ENCODE results near the gene ASCL1.

The ASCL1 gene

DNA sequence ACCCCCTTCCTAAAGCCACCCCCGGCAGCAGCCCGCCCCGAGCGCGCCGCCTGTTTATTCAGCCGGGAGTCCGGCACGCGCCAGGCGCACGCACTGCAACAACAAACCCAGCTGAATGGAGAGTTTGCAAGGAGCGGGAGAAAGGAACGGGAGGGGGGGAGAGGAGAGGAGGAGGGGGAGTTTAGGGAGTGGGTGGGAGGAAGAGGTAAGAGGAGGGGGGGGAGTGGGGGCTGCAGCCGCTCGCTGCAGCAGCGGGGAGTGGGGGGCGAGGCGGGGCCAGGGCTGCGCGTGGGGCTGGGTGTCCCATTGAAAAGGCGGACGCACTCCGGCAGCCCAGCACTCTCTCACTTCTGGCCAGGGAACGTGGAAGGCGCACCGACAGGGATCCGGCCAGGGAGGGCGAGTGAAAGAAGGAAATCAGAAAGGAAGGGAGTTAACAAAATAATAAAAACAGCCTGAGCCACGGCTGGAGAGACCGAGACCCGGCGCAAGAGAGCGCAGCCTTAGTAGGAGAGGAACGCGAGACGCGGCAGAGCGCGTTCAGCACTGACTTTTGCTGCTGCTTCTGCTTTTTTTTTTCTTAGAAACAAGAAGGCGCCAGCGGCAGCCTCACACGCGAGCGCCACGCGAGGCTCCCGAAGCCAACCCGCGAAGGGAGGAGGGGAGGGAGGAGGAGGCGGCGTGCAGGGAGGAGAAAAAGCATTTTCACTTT lies at the start of gene ASCL1:
ASCL1 (plus strand) TSS at position 336 of the 712 bp plus-strand sequence. CDS start 571 bp downstream, outside the sequence.
- DNase-seq (ENCODE audit: insufficient read length, low spot score): no peak
- no peak for FAIRE-seq
- no peak for TF ChIP-seq POLR2A (IDR thresholded peaks at IDR 0.05; ENCODE audit: low read depth, low read length)

DNA sequence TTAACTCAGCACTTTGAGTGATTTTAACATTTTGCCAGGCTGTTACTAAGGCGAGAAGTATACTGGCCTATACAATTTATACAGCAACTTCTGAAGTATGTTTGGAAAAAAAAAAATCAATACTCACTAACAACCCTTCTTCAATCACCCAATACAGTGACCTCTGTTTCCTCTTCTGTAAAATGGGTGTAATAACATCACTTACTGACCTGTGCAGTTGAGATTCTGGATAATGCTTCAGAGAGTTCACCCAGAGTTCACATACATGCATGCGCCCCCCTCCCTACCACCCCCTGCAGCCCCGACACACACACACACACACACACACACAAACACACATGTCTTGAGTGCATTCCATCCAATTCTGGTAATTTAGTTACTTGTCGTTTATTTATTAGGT lies 49.6 kb upstream of the ASCL1 start:
- no peak for FAIRE-seq

DNA sequence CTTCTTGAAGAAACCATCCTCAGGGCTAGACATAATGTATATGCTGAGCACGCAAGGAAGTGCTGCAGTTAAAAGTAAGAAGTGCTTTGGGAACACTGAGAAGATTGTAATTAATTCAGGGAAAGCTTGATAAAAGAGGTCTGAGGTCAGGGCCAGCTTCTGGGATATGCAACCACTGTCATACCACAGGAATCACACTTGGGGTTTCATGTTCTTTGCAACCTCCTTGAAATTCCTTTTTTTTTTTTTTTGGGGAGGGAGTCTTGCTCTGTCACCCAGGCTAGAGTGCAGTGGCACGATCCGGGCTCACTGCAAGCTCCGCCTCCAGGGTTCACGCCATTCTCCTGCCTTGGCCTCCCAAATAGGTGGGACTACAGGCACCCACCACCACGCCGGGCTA lies 47.3 kb upstream of the ASCL1 start:
- TF ChIP-seq POLR2A (IDR thresholded peaks at IDR 0.05; ENCODE audit: low read depth, low read length): no peak
- no peak for DNase-seq (ENCODE audit: insufficient read length, low spot score)
- no peak for FAIRE-seq

More for the DNA sequence above, 49.6 kb upstream of the ASCL1 start:
- no peak for DNase-seq (ENCODE audit: insufficient read length, low spot score)
- no peak for TF ChIP-seq POLR2A (IDR thresholded peaks at IDR 0.05; ENCODE audit: low read depth, low read length)

DNA sequence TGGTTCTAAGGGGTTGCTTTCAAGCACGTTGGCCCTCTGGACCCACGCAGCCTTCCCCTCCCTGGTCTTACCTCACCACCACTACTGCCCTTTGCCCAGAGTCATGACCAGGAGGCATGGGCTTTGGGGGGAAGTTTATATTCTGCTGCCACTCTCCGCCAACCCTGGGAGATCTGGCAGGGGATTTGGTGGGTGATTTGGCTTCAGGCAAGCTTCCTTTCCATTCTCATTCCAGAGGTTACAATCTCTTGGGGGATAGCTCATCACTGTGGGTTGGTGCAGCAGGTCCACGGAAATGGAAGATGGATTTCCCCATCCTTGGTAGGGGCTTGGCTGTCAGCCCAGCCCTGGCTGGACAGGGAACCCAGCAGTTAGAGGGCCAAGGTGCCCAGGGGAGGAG lies 46.7 kb upstream of the ASCL1 start:
- DNase-seq (ENCODE audit: insufficient read length, low spot score) (no peak), FAIRE-seq (no peak)
- TF ChIP-seq POLR2A (IDR thresholded peaks at IDR 0.05; ENCODE audit: low read depth, low read length): no peak

GRCh38 chr12:102911320-102911719 lies 46.2 kb upstream of the ASCL1 start:
- DNase-seq (ENCODE audit: insufficient read length, low spot score) (no peak), FAIRE-seq (no peak)
- TF ChIP-seq POLR2A (IDR thresholded peaks at IDR 0.05; ENCODE audit: low read depth, low read length): no peak

GRCh38 chr12:102912258-102912657 lies 45.2 kb upstream of the ASCL1 start:
- FAIRE-seq (no peak), DNase-seq (ENCODE audit: insufficient read length, low spot score) (no peak)
- no peak for TF ChIP-seq POLR2A (IDR thresholded peaks at IDR 0.05; ENCODE audit: low read depth, low read length)

- FAIRE-seq (no peak), DNase-seq (ENCODE audit: insufficient read length, low spot score) (no peak)
- TF ChIP-seq POLR2A (IDR thresholded peaks at IDR 0.05; ENCODE audit: low read depth, low read length): no peak
Measured at GRCh38 chr12:102913453-102914226, 43.8 kb upstream of the ASCL1 start.

DNA sequence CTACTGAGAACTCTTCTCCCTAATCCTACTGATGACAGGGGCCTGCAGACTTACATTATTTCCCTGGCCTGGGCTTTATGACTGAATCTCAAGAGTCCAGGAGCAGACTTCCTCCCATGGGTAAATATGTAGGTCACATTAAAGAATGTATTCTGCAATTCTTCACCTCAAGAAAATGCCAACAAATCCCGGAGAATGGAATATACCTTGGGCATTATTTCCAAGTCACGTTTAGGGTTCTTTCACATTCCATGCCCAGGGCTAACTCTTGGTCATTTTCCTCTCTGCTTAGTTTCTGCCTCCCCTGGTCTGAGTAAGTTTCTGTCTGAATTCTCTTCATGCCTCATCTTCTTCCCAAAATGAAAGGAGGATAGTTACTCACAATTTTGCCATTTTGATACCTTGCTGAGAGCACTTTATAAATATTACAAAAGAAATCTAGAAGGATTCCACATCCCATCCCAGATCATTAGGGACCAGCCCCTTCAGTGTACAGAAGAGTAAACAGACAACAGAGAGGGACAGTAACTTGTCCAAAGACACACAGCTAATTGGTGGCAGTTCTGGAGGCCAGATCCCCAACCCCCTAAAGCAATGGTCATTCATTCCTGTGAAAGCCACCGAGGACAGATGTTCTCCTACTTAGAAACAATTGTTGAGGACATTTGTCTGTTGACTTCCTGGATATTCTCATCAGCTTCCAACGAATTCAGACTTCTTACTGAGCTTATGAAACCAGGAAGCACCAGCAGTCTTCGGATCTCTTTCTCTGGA lies 41.0 kb upstream of the ASCL1 start:
- DNase-seq (ENCODE audit: insufficient read length, low spot score) (no peak), FAIRE-seq (no peak)
- TF ChIP-seq POLR2A (IDR thresholded peaks at IDR 0.05; ENCODE audit: low read depth, low read length): no peak

- no peak for FAIRE-seq
- no peak for TF ChIP-seq POLR2A (IDR thresholded peaks at IDR 0.05; ENCODE audit: low read depth, low read length)
- DNase-seq (ENCODE audit: insufficient read length, low spot score): no peak
Measured at GRCh38 chr12:102917026-102917787, 40.3 kb upstream of the ASCL1 start, which contains the start of gene PAH. PAH (minus strand) TSS chr12:102917244; CDS start chr12:102917130, 114 bp downstream.

DNA sequence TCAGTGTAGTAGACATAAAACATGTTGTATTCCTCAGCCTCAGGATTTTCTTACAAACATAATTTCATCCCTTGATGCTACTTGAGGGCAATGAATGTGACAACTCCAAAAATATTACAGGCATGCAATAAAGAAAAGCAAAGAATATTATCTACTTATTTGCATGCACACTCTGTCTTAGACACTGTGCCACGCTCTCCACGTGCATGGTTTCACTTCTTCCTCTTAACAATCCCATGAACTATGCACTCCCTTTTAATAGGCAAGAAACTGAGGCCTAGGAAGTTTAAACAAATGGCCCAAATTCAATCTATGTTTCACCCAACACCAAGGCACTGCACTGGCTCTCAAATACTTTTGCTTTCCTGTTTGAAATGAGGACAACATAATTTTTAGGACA lies 38.6 kb upstream of the ASCL1 start:
- FAIRE-seq: no peak
- no peak for DNase-seq (ENCODE audit: insufficient read length, low spot score)
- TF ChIP-seq POLR2A (IDR thresholded peaks at IDR 0.05; ENCODE audit: low read depth, low read length): no peak

- DNase-seq (ENCODE audit: insufficient read length, low spot score) (no peak), FAIRE-seq (no peak)
- TF ChIP-seq POLR2A (IDR thresholded peaks at IDR 0.05; ENCODE audit: low read depth, low read length): no peak
Measured at GRCh38 chr12:102920271-102920670, 37.2 kb upstream of the ASCL1 start.

- FAIRE-seq: no peak
Measured at GRCh38 chr12:102921240-102921639, 36.2 kb upstream of the ASCL1 start.

DNA sequence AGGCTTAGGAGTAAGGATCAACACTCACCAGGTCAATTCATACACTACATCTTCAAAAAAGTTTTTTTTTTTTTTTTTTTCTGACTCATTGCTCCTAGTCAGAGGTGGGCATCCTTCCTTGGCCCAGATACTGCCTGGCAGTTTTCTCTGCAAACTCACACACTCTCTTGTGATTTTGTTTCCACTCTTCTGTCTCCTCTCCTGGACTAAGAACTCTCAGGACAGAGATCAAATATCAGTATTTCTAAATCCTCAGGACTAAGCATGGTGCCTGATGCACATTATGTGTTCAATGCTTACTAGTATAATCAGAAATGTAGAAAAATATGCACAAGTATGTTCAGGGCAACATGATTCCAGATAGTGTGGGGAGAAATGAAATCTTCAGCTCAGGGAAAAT lies 30.3 kb upstream of the ASCL1 start:
- TF ChIP-seq POLR2A (IDR thresholded peaks at IDR 0.05; ENCODE audit: low read depth, low read length): no peak
- FAIRE-seq: no peak
- no peak for DNase-seq (ENCODE audit: insufficient read length, low spot score)

More at GRCh38 chr12:102921240-102921639, 36.2 kb upstream of the ASCL1 start:
- DNase-seq (ENCODE audit: insufficient read length, low spot score): no peak
- TF ChIP-seq POLR2A (IDR thresholded peaks at IDR 0.05; ENCODE audit: low read depth, low read length): no peak
